C4-2B (cell line): Measurements from ENCODE around the gene CAMK1D.

Experiments
- H3K27ac ChIP-seq: fragments of 450-650 bp; 2 replicates; pipeline ENCODE4 v1.5.1; 2017
- CTCF ChIP-seq: fragments of 450-650 bp; conservative IDR thresholded peaks from 2 replicates; pipeline ENCODE4 v1.5.1; 2017; ENCODE audit warnings: mild to moderate bottlenecking
- ZFX ChIP-seq: fragments of 450-650 bp; IDR thresholded peaks from 2 replicates; pipeline ENCODE4 v1.6.1; 2017

Gene CAMK1D

GRCh38 chr10:12422189-12422588 lies 72.8 kb downstream of the CAMK1D start:
- TF ChIP-seq ZFX (no peak), CTCF (no peak)
- no peak overlapping the region for H3K27ac ChIP-seq

- no peak for TF ChIP-seq CTCF
- no peak for TF ChIP-seq ZFX
- H3K27ac ChIP-seq = no peak overlapping the region
Measured at GRCh38 chr10:12423896-12424295, 74.5 kb downstream of the CAMK1D start.

GRCh38 chr10:12427276-12427675 lies 77.9 kb downstream of the CAMK1D start:
- TF ChIP-seq ZFX (no peak), CTCF (no peak)
- no peak overlapping the region for H3K27ac ChIP-seq

GRCh38 chr10:12428447-12429135 lies 79.2 kb downstream of the CAMK1D start:
- no peak for TF ChIP-seq ZFX
- TF ChIP-seq CTCF = no peak
- H3K27ac ChIP-seq = no peak overlapping the region

- TF ChIP-seq ZFX (no peak), CTCF (no peak)
- no peak overlapping the region for H3K27ac ChIP-seq
Measured at GRCh38 chr10:12430406-12430982, 81.1 kb downstream of the CAMK1D start.

- no peak for TF ChIP-seq CTCF
- TF ChIP-seq ZFX = no peak
- H3K27ac ChIP-seq = no peak overlapping the region
Measured at GRCh38 chr10:12431151-12432101, 82.1 kb downstream of the CAMK1D start.
